ENCODE measurements around the gene GPR171. TPM values are rescaled to one million over a fixed set of nuclear protein-coding genes. Genes with fewer than 3 reads are reported as not detected.

The GPR171 gene
- total RNA-seq, 2 donors from 2014 or later: 7.0 TPM; not detected in 1

- no peak for TF ChIP-seq CTCF (IDR thresholded peaks at IDR 0.05)
- DNase-seq (ENCODE audit: low spot score) (no peak), ATAC-seq (ENCODE audit: insufficient number of reproducible peaks, low FRiP score, low read depth) (no peak)
- no peaks in the 10 kb centered on the region for H3K36me3 ChIP-seq
- no peak overlapping the region for H3K27ac ChIP-seq
- H3K27me3 ChIP-seq (replicated peaks; ENCODE audit: insufficient read depth): no peaks in the 10 kb centered on the region
- no peaks in the 10 kb centered on the region for H3K4me1 ChIP-seq (ENCODE audit: control insufficient read depth in 1 of 2, low read depth in 2 of 2)
- no peaks in the 10 kb centered on the region for H3K9me3 ChIP-seq
- no peak overlapping the region for H3K4me3 ChIP-seq
Measured at GRCh38 chr3:151155409-151156128, 47.4 kb downstream of the GPR171 start.

DNA sequence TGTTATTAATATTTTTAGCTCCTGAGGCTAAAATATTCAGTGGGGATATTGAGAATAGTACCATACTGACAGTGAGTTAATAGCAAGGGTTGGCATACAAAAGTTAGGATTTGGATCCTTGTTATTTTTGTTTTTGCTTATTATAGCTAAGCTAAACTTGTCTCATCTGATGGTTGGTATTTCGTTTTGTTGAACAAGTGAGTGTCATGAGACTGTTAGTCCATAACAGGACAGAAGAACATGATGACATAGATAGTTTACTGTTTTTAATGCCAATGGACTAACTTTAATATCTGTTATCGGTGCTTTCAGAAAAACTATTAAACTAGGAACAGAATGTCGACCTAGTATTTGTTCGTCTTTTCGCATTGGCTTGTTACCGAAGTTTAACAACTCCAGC is 48.5 kb downstream of the GPR171 start:
- Histone ChIP-seq H3K27ac (no peak overlapping the region), H3K4me1 (ENCODE audit: control insufficient read depth in 1 of 2, low read depth in 2 of 2) (no peaks in the 10 kb centered on the region), H3K9me3 (no peaks in the 10 kb centered on the region), H3K4me3 (no peak overlapping the region), H3K27me3 (replicated peaks; ENCODE audit: insufficient read depth) (no peaks in the 10 kb centered on the region), H3K36me3 (no peaks in the 10 kb centered on the region)
- DNase-seq (ENCODE audit: low spot score) (no peak), ATAC-seq (ENCODE audit: insufficient number of reproducible peaks, low FRiP score, low read depth) (no peak)
- TF ChIP-seq CTCF (IDR thresholded peaks at IDR 0.05): no peak

GRCh38 chr3:151152455-151153079 is 50.4 kb downstream of the GPR171 start:
- Histone ChIP-seq H3K36me3 (no peaks in the 10 kb centered on the region), H3K27me3 (replicated peaks; ENCODE audit: insufficient read depth) (no peaks in the 10 kb centered on the region), H3K27ac (no peak overlapping the region), H3K4me3 (no peak overlapping the region), H3K9me3 (no peaks in the 10 kb centered on the region), H3K4me1 (ENCODE audit: control insufficient read depth in 1 of 2, low read depth in 2 of 2) (no peaks in the 10 kb centered on the region)
- DNase-seq (ENCODE audit: low spot score) (no peak), ATAC-seq (ENCODE audit: insufficient number of reproducible peaks, low FRiP score, low read depth) (no peak)
- TF ChIP-seq CTCF (IDR thresholded peaks at IDR 0.05): no peak

Other genes with a start within 250 kb of the GPR171 start
- gene CLRN1, start 230.5 kb downstream of the GPR171 start, total RNA-seq: not detected
- 1 to 10 TPM in 1 of 2 donors, under 1 TPM in 1; 0.27 to 2.0 TPM for gene MED12L, start 117.6 kb downstream of the GPR171 start, total RNA-seq
- 1 to 10 TPM; 2.5 to 4.3 TPM for gene P2RY14, start 75.3 kb upstream of the GPR171 start, total RNA-seq
- gene GPR87, start 113.6 kb upstream of the GPR171 start, total RNA-seq: not detected
- 1 to 10 TPM; 1.4 to 3.0 TPM for gene P2RY13, start 126.3 kb upstream of the GPR171 start, total RNA-seq
- gene P2RY12, start 181.5 kb upstream of the GPR171 start, total RNA-seq: 10 to 100 TPM in 1 of 2 donors, 1 to 10 TPM in 1; 2.2 to 10.7 TPM

All from thoracic aorta (tissue), 2 donors.